AG04449 (cell line): ENCODE results near the gene ARHGAP26.
A peak's percentile ranks its signal among the peaks of the same experiment; 100 is the strongest.

Experiments
- CTCF ChIA-PET: fragments of 350-600 bp; formaldehyde crosslinking; extraction: SDS; loops from one replicate; lab custom pipeline; 2021; ENCODE audit warnings: antibody characterized with exemption; lab: Yijun Ruan, JAX
- POLR2A ChIA-PET: fragments of 400-600, 350-600 bp; formaldehyde crosslinking; extraction: SDS; loops from one replicate; lab custom pipeline; 2020; ENCODE audit warnings: antibody characterized with exemption, inconsistent platforms; lab: Yijun Ruan, JAX
- DNase-seq: peaks from one replicate; pipeline ENCODE4 v3.0.0-alpha.2; 2010; ENCODE audit warnings: low read depth, low spot score
- H3K4me3 ChIP-seq: 2 replicates; pipeline ENCODE4 v1.5.1; 2011; ENCODE audit warnings: low read depth, mild to moderate bottlenecking, control low read depth, low read length
- TF ChIP-seq, protein P1 (sequence below): IDR thresholded peaks from one replicate; pipeline ENCODE4 v1.5.1; 2011; ENCODE audit warnings: mild to moderate bottlenecking, moderate library complexity, low read length, control low read depth, inconsistent platforms; ENCODE audit not compliant: insufficient read depth; ENCODE audit errors: missing control alignments

Gene ARHGAP26, protein sequence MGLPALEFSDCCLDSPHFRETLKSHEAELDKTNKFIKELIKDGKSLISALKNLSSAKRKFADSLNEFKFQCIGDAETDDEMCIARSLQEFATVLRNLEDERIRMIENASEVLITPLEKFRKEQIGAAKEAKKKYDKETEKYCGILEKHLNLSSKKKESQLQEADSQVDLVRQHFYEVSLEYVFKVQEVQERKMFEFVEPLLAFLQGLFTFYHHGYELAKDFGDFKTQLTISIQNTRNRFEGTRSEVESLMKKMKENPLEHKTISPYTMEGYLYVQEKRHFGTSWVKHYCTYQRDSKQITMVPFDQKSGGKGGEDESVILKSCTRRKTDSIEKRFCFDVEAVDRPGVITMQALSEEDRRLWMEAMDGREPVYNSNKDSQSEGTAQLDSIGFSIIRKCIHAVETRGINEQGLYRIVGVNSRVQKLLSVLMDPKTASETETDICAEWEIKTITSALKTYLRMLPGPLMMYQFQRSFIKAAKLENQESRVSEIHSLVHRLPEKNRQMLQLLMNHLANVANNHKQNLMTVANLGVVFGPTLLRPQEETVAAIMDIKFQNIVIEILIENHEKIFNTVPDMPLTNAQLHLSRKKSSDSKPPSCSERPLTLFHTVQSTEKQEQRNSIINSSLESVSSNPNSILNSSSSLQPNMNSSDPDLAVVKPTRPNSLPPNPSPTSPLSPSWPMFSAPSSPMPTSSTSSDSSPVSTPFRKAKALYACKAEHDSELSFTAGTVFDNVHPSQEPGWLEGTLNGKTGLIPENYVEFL

DNA sequence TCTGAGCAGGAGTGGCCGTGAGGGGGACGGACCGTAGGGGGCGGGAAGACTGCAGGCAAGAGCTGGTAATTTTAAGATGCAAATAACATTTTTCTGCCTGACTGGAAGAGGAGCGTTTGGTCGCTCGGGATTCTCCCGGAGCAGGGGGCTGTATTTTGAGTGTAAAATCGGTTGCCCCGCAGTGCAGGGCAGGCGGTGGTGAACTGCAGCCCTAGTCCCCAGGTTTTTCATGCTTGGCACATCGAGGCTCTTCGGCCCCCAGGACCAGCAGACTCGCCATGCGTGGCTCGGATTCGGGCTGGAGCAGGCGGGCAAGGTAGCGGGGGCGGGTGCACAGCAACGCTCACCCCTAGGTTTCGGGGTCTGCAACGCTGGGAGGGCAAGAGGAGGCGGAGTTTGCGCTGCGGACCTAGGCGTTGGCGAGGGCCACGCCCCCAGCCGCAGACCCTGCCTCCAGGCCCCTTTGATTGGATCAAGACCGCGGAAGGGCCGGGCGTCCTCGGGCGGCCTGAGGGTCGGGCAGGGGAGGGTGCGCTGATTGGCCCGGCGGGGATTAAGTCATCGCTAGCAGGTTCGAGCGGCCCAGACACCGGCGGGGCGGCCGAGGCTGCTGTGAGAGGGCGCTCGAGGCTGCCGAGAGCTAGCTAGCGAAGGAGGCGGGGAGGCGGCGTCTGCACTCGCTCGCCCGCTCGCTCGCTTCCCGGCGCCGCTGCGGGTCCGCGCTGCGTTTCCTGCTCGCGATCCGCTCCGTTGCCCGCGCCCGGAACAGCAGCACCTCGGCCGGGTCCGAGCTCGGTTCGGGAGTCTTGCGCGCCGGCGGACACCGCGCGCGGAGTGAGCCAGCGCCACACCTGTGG is at the start of gene ARHGAP26:
ARHGAP26 (plus strand) TSS at position 585 of the 857 bp plus-strand sequence. CDS start 385 bp downstream, outside the sequence.
- ChIA-PET POLR2A (interaction anchor here (0.8 to 2.3 kb wide), 5 partner anchors 9 to 78 kb away, joined by 3 to 12 read pairs (median 5); no protein-coding TSS in a partner anchor), CTCF (interaction anchor here (0.7 to 6.1 kb wide), 22 partner anchors 9 to 118 kb away, joined by 3 to 53 read pairs (median 6); no protein-coding TSS in a partner anchor)
- DNase-seq, result peak; percentile 65
- peak within 1 kb of the TSS; percentile 99 for H3K4me3 ChIP-seq
- TF ChIP-seq, protein P1, sequence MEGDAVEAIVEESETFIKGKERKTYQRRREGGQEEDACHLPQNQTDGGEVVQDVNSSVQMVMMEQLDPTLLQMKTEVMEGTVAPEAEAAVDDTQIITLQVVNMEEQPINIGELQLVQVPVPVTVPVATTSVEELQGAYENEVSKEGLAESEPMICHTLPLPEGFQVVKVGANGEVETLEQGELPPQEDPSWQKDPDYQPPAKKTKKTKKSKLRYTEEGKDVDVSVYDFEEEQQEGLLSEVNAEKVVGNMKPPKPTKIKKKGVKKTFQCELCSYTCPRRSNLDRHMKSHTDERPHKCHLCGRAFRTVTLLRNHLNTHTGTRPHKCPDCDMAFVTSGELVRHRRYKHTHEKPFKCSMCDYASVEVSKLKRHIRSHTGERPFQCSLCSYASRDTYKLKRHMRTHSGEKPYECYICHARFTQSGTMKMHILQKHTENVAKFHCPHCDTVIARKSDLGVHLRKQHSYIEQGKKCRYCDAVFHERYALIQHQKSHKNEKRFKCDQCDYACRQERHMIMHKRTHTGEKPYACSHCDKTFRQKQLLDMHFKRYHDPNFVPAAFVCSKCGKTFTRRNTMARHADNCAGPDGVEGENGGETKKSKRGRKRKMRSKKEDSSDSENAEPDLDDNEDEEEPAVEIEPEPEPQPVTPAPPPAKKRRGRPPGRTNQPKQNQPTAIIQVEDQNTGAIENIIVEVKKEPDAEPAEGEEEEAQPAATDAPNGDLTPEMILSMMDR, result peak; percentile 70

DNA sequence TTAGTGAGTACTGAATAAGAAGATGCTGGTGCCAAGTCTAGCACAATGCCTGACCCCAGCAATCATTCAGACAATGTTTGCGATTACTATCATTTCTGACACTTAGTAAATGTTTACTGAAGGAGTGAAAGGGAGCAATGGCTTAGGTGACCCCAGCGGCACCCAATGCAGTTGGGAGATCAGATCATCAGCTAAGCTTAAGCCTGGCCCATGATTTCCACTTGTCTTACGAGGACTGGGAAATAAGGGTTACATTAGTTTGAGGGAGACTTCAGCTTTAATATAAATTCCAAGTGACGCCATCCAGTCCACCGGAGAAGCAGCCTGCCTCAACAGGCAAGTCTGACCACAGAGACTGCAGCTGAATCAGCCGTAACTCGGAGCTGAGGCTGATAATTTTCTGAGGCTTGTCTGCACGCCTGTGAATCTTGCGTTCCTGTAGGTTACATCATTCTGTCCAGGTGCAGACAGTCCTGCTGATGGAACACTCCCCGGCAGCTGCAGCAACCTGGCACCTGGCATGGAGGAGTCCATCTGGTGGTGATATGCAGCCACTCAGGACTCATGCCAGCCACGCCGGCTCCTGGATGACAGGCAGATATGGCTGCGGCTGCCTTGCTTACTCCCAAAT is 49.4 kb upstream of the ARHGAP26 start:
- no peak for DNase-seq
- CTCF ChIA-PET, result interaction anchor here (0.7 to 30.9 kb wide), 12 partner anchors 8 to 176 kb away, joined by 3 to 2759 read pairs (median 4); partner anchors contain the start of gene ARHGAP26

DNA sequence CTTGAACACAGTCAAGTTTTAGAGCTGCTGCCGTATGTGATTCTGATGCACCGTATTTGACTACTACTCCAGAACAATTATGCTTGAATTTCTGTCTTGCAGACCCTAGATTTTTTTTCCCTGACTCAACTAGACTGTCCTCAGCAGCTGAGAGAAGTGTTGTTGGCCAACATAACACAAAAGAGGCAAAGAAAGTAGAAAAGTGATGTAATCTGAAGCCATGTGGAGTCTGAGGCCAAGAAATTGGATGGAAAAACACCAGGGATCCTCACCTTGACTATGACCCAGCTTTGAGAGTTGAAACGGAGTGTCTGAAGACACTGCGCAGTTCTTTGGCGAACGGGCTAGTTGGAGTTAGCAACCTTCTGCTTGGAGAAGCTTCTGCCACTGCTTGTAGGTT is 48.0 kb upstream of the ARHGAP26 start:
- no peak overlapping the region for H3K4me3 ChIP-seq
- ChIA-PET CTCF (interaction anchor here (1.3 to 30.9 kb wide), 5 partner anchors 9 to 174 kb away, joined by 3 to 2759 read pairs (median 4); no protein-coding TSS in a partner anchor), POLR2A (no interaction called here)
- no peak for DNase-seq
- TF ChIP-seq, protein P1, result no peak

More for the DNA sequence above, 49.4 kb upstream of the ARHGAP26 start:
- POLR2A ChIA-PET, result no interaction called here
- TF ChIP-seq, protein P1, result no peak
- H3K4me3 ChIP-seq, result no peak overlapping the region

DNA sequence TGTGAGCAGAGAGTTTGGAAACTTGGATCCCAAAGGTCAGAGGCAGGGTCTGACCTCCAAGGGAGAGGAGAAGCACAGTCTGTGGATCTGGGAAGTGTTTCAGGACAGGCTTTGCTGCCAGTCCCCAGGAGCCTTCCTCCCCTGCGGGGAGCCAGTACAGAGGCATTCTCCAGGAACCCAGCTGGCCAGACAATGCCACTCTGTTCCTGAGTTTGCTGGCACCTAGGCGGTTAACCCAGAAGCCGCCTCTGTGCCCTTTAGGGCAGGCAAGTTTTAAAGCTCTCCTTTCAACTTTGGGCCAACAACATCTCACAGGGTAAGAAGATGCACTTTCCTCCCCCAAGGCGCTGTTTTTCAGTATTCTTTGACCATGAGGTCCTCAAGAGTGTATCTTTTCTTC is 47.3 kb upstream of the ARHGAP26 start:
- ChIA-PET POLR2A (interaction anchor here (0.6 kb wide), 1 partner anchor 109 kb away, joined by 3 read pairs; no protein-coding TSS in a partner anchor), CTCF (interaction anchor here (1.4 to 30.9 kb wide), 6 partner anchors 8 to 157 kb away, joined by 3 to 2759 read pairs (median 6); no protein-coding TSS in a partner anchor)
- no peak for DNase-seq

DNA sequence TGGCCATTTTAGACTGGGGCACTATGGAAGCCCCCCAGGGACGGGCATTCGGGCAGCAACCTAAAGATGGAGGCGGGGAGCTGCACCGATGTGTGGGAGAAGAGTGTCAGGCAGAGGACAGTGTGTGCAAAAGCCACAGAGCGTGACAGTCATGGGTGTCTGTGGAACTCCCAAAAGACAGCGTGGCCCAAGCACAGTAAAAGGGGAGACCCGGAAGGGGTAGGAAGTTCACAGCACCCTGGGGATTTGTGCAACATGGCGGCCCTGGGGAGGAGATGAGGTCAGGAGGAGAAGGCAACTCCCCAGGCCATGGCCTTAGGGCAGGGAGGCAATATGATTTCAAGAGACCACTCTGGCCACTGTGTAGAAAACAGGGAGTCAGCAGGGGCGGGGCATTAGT is 45.4 kb upstream of the ARHGAP26 start:
- no peak overlapping the region for H3K4me3 ChIP-seq
- no peak for DNase-seq
- POLR2A ChIA-PET, result no interaction called here
- CTCF ChIA-PET, result interaction anchor here (1.7 to 30.9 kb wide), 3 partner anchors 8 to 156 kb away, joined by 9 to 2759 read pairs (median 82); no protein-coding TSS in a partner anchor
- TF ChIP-seq, protein P1, result no peak

More for the DNA sequence above, 47.3 kb upstream of the ARHGAP26 start:
- TF ChIP-seq, protein P1, result no peak
- no peak overlapping the region for H3K4me3 ChIP-seq
